ENCODE data around the gene CBX4. TPM values are rescaled to one million over a fixed set of nuclear protein-coding genes. Genes with fewer than 3 reads are reported as not detected.

Gene CBX4
- polyA plus RNA-seq, 4 donors, result 5.4 to 50.4 (median 10.7) TPM

DNA sequence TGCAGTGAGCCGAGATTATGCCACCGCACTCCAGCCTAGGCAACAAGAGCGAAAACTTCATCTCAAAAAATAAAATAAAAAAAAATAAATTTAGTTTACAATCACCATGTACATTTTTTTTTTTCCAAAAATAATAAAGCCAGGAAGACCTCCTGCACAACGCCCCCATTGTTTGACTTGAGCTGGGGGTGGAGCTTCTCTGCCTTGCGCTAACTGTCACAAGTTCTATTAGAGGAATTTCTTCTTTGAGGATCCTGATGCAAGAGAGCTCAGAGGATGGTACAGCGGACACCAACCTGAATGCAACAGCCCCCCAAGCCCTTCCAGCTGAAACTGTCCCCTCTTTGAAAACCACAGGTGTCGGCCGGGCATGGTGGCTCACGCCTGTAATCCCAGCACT, 24.9 kb upstream of the CBX4 start:
- Histone ChIP-seq H3K27ac (ENCODE audit: low read depth in 1 of 3, low read length in 2 of 3) (no peak overlapping the region), H3K27me3 (ENCODE audit: control insufficient read depth in 3 of 3, insufficient read depth in 3 of 3, low read length in 3 of 3) (peaks cover 0 to 2% (median 0%) of the 10 kb centered on the region in 3 donors), H3K4me3 (ENCODE audit: low read depth in 1 of 3, low read length in 3 of 3) (no peak overlapping the region), H3K9me3 (ENCODE audit: control insufficient read depth in 2 of 2, insufficient read depth in 1 of 2, low read depth in 1 of 2, low read length in 1 of 2) (no peaks in the 10 kb centered on the region), H3K4me1 (ENCODE audit: control insufficient read depth in 3 of 3, insufficient read depth in 2 of 3, low read depth in 1 of 3, low read length in 2 of 3) (peaks cover 0 to 12% (median 2%) of the 10 kb centered on the region in 3 donors), H3K36me3 (ENCODE audit: control insufficient read depth in 3 of 3, insufficient read depth in 2 of 3, low read depth in 1 of 3, low read length in 3 of 3) (no peaks in the 10 kb centered on the region)
- DNase-seq, result no peak
- 83 to 91% (median 86%) methylated on average over 9 of the region's 9 CpGs for WGBS, 3 donors
- no peak for FAIRE-seq

DNA sequence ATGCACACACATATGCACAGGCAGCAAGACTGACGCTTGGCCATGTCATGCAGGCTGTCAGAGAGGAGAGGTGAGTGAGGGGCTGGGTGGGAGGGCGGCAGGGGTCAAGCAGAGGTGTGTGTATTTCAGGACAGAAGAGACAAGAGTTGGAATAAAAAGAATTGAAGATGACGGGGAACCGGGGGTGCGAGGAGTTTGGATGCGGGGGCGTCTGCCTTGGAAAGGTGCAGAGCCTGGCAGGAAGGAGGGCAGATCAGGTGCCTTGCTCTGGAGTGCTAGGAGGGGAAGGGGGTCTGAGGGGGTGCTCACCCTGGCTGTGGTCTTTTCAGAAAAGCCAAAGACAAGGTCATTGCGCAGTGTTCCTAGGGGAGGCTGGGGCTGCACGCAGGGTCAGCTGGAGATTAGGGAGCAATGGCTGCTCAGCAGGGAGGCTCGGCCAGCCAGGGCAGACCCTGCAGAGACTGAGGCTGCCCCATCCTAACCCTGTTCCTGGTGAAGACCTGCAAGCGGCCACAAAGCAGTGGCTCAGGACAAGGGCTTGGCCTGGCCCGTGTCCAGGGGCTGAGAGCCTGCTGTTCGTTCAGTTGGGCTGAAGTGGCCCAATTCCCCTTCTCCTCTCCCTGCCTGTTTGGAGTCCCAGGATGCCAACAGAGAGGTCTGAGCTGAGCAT, 23.7 kb upstream of the CBX4 start:
- Histone ChIP-seq H3K27me3 (ENCODE audit: control insufficient read depth in 3 of 3, insufficient read depth in 3 of 3, low read length in 3 of 3) (peaks cover 0 to 2% (median 0%) of the 10 kb centered on the region in 3 donors), H3K9me3 (ENCODE audit: control insufficient read depth in 2 of 2, insufficient read depth in 1 of 2, low read depth in 1 of 2, low read length in 1 of 2) (no peaks in the 10 kb centered on the region), H3K4me1 (ENCODE audit: control insufficient read depth in 3 of 3, insufficient read depth in 2 of 3, low read depth in 1 of 3, low read length in 2 of 3) (peaks cover 0 to 12% (median 2%) of the 10 kb centered on the region in 3 donors), H3K36me3 (ENCODE audit: control insufficient read depth in 3 of 3, insufficient read depth in 2 of 3, low read depth in 1 of 3, low read length in 3 of 3) (no peaks in the 10 kb centered on the region), H3K27ac (ENCODE audit: low read depth in 1 of 3, low read length in 2 of 3) (no peak overlapping the region), H3K4me3 (ENCODE audit: low read depth in 1 of 3, low read length in 3 of 3) (no peak overlapping the region)
- no peak for FAIRE-seq
- 72 to 84% (median 81%) methylated on average over 13 of the region's 13 CpGs for WGBS, 3 donors
- DNase-seq, result no peak

DNA sequence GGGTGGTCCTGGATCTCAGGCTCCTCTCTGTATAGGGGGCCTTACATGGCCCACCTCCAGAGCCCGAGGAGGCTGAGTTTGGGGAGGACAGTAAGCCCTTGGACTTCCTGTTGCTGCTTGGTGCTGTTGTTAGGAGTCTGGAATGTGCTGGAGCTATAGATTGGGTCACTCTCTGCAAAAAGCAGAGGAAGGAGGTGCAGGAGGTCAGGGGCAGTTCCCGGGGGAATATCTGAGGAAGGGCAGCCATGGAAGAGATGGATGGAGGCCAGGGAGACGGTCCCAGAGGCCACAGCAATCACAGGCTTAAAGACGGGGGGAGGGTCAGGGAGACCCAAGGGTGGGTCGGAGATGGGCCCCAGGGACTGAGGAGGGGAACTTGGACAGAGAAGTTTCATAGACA, 23.0 kb upstream of the CBX4 start:
- WGBS, 3 donors, result 47 to 58% (median 54%) methylated on average over 5 of the region's 5 CpGs
- Histone ChIP-seq H3K4me3 (ENCODE audit: low read depth in 1 of 3, low read length in 3 of 3) (no peak overlapping the region), H3K27ac (ENCODE audit: low read depth in 1 of 3, low read length in 2 of 3) (no peak overlapping the region), H3K4me1 (ENCODE audit: control insufficient read depth in 3 of 3, insufficient read depth in 2 of 3, low read depth in 1 of 3, low read length in 2 of 3) (peaks cover 0 to 12% (median 2%) of the 10 kb centered on the region in 3 donors), H3K27me3 (ENCODE audit: control insufficient read depth in 3 of 3, insufficient read depth in 3 of 3, low read length in 3 of 3) (peaks cover 0 to 2% (median 0%) of the 10 kb centered on the region in 3 donors), H3K36me3 (ENCODE audit: control insufficient read depth in 3 of 3, insufficient read depth in 2 of 3, low read depth in 1 of 3, low read length in 3 of 3) (no peaks in the 10 kb centered on the region), H3K9me3 (ENCODE audit: control insufficient read depth in 2 of 2, insufficient read depth in 1 of 2, low read depth in 1 of 2, low read length in 1 of 2) (no peaks in the 10 kb centered on the region)
- FAIRE-seq (no peak), DNase-seq (no peak)

DNA sequence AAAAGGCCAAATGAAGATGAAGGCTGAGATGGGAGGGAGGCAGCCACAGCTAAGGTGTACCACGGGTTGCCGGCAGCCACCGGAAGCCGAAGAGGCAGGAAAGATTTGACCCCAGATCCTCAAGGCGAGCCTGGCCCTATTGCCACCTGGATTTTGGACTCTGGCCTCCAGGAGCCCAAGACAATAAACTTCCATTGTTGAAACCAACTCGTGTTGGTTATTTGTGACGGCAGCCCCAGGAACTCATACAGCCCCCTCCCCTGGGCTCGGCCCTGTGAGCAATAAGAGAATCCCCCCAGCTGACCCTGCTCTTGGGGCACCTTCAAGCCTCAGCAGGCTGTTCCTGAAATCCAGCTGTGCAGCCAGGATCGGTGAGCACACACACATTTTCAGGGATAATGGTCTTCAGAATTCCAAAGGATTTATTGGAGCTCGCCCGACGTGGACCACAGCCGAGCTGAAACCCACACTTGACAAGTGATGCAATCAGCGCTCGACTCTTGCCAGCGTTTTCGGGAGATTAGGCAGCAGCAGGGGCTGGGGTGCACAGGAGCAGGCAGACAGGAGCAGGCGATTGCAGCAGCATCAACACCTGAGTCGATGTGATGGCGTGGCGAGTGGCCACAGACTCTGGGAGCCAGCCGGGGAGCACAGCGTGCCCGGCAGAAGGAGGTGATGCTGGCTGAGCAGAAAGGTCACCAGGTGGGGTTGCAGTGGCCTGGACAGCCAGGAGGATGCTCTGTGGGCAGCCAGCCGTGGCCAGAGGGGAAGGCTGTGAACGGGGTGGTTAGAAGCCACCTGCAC, 22.4 kb upstream of the CBX4 start:
- H3K27me3 ChIP-seq (ENCODE audit: control insufficient read depth in 3 of 3, insufficient read depth in 3 of 3, low read length in 3 of 3), result peaks cover 0 to 2% (median 0%) of the 10 kb centered on the region in 3 donors

DNA sequence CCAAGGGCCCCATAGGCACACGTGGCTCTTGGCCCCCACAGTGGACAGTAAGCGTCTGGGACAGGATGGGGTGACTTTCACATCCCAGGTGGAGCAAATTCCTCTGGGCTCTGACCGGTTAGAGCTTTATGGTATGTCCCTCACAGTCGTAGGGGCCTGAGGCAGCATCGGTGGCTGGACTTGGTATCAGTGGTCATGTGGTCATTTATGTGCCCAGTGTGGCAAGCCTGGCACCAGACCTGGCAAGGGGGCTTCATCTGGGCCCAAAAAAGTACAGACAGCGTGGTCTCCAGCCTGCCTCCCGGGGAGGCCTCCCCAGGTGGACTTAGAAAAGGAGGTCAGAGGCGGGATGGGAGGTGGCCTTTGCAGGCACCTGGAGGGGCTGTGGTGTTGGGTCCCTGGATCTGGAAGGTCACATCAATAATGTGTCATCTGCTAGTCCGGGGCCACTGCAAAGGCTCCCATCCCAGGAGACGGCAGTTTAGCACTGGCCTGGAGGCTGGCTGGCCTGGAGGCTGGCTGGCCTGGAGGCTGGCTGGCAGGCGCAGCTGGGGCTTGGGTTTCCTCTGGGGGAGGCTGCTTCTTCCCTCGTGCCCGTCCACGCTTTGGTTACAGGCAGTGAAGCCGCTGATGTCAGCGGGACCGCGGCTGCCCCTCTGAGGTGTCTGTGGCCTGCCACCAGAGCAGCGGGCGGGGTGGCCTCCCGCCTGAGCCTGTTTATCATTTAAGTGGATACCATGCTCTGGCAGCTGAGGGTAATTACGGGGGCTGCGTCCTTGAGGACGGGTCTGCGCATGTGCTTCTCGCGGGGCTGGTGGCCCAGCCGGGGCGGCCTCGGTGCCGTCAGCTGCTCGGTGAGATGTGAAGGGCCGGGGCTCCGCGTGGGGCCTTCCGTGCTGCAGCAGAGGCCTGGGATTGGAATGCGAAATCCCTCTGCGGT, 20.7 kb upstream of the CBX4 start:
- peaks cover 0 to 2% (median 0%) of the 10 kb centered on the region in 3 donors for H3K27me3 ChIP-seq (ENCODE audit: control insufficient read depth in 3 of 3, insufficient read depth in 3 of 3, low read length in 3 of 3)
- H3K4me1 ChIP-seq (ENCODE audit: control insufficient read depth in 3 of 3, insufficient read depth in 2 of 3, low read depth in 1 of 3, low read length in 2 of 3), result peaks cover 0 to 14% (median 2%) of the 10 kb centered on the region in 3 donors
- H3K27ac ChIP-seq (ENCODE audit: low read depth in 1 of 3, low read length in 2 of 3), result no peak overlapping the region
- no peaks in the 10 kb centered on the region for H3K36me3 ChIP-seq (ENCODE audit: control insufficient read depth in 3 of 3, insufficient read depth in 2 of 3, low read depth in 1 of 3, low read length in 3 of 3)
- no peaks in the 10 kb centered on the region for H3K9me3 ChIP-seq (ENCODE audit: control insufficient read depth in 2 of 2, insufficient read depth in 1 of 2, low read depth in 1 of 2, low read length in 1 of 2)
- FAIRE-seq, result no peak
- no peak for DNase-seq
- 81 to 91% (median 87%) methylated on average over 37 to 38 of the region's 38 CpGs for WGBS, 3 donors
- no peak overlapping the region for H3K4me3 ChIP-seq (ENCODE audit: low read depth in 1 of 3, low read length in 3 of 3)

More for the DNA sequence above, 22.4 kb upstream of the CBX4 start:
- peak; percentile 72 to 73 for DNase-seq
- 23 to 49% (median 40%) methylated on average over 26 of the region's 26 CpGs for WGBS, 3 donors
- Histone ChIP-seq H3K4me3 (ENCODE audit: low read depth in 1 of 3, low read length in 3 of 3) (no peak overlapping the region), H3K27ac (ENCODE audit: low read depth in 1 of 3, low read length in 2 of 3) (peak overlapping the region in 1 of 3 donors; percentile 11), H3K36me3 (ENCODE audit: control insufficient read depth in 3 of 3, insufficient read depth in 2 of 3, low read depth in 1 of 3, low read length in 3 of 3) (no peaks in the 10 kb centered on the region), H3K4me1 (ENCODE audit: control insufficient read depth in 3 of 3, insufficient read depth in 2 of 3, low read depth in 1 of 3, low read length in 2 of 3) (peaks cover 0 to 12% (median 2%) of the 10 kb centered on the region in 3 donors), H3K9me3 (ENCODE audit: control insufficient read depth in 2 of 2, insufficient read depth in 1 of 2, low read depth in 1 of 2, low read length in 1 of 2) (no peaks in the 10 kb centered on the region)
- no peak for FAIRE-seq

DNA sequence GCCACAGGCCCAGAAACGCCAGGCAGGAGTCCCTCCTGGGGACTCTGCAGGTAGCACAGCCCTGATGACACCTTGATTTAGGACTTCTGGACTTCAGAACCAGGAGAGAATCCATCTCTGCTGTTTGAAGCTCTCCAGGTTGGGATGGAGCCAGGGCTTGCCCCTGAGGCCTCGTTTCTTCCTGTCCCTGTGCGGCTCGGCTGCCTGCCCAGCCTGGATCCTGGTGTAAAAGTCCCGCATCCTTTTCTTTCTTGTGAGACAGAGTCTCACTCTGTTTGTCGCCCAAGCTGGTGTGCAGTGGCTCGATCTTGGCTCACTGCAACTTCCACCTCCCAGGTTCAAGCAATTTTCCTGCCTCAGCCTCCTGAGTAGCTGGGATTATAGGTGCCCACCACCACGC, 17.9 kb upstream of the CBX4 start:
- no peak for FAIRE-seq
- DNase-seq, result no peak

DNA sequence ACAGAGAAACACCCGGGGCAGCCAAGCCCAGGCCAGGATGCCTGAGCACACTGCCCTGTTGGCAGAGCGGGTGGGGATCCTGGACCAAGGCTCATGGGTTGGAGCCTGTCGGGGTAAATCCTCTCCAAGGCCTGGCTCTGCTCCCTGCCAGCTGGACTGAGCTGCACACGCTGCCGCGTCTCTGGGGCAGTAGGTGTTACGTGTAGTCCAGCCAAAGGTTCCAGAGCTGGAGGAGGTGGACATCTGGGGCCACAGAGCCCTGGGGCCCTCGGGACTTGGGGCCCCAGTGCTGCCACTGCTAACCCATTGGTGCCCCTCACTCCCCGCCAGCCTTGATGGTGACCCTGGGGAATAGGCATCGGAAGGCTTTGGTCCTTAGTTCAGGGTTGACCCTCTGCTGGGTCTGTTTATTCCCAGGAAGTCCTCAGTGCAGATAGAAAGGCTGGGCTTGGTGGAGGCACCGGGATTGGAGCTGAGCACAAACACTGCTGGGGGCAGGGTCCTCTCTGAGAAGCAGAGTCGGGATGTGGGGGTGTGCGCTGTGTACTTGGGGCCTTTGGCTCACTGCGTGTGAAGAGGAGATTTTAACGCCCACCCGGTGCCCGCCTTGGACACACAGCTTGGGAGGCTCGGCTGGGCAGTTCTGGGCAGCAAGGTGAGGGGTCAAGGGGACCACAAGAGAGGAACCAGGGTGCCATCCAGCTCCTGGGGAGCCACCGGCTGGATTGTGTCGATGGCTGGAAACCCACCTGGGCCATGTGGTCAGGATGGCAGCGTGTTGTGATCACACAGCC, 16.3 kb upstream of the CBX4 start:
- DNase-seq (no peak), FAIRE-seq (no peak)
- Histone ChIP-seq H3K9me3 (ENCODE audit: control insufficient read depth in 2 of 2, insufficient read depth in 1 of 2, low read depth in 1 of 2, low read length in 1 of 2) (no peaks in the 10 kb centered on the region), H3K4me3 (ENCODE audit: low read depth in 1 of 3, low read length in 3 of 3) (no peak overlapping the region), H3K27me3 (ENCODE audit: control insufficient read depth in 3 of 3, insufficient read depth in 3 of 3, low read length in 3 of 3) (no peaks in the 10 kb centered on the region), H3K4me1 (ENCODE audit: control insufficient read depth in 3 of 3, insufficient read depth in 2 of 3, low read depth in 1 of 3, low read length in 2 of 3) (peaks cover 0 to 27% (median 0%) of the 10 kb centered on the region in 3 donors), H3K27ac (ENCODE audit: low read depth in 1 of 3, low read length in 2 of 3) (no peak overlapping the region), H3K36me3 (ENCODE audit: control insufficient read depth in 3 of 3, insufficient read depth in 2 of 3, low read depth in 1 of 3, low read length in 3 of 3) (no peaks in the 10 kb centered on the region)
- 82 to 87% (median 85%) methylated on average over 21 of the region's 21 CpGs for WGBS, 3 donors

More for the DNA sequence above, 17.9 kb upstream of the CBX4 start:
- Histone ChIP-seq H3K36me3 (ENCODE audit: control insufficient read depth in 3 of 3, insufficient read depth in 2 of 3, low read depth in 1 of 3, low read length in 3 of 3) (no peaks in the 10 kb centered on the region), H3K27ac (ENCODE audit: low read depth in 1 of 3, low read length in 2 of 3) (no peak overlapping the region), H3K27me3 (ENCODE audit: control insufficient read depth in 3 of 3, insufficient read depth in 3 of 3, low read length in 3 of 3) (no peaks in the 10 kb centered on the region), H3K4me3 (ENCODE audit: low read depth in 1 of 3, low read length in 3 of 3) (no peak overlapping the region), H3K4me1 (ENCODE audit: control insufficient read depth in 3 of 3, insufficient read depth in 2 of 3, low read depth in 1 of 3, low read length in 2 of 3) (peaks cover 0 to 27% (median 2%) of the 10 kb centered on the region in 3 donors), H3K9me3 (ENCODE audit: control insufficient read depth in 2 of 2, insufficient read depth in 1 of 2, low read depth in 1 of 2, low read length in 1 of 2) (no peaks in the 10 kb centered on the region)
- WGBS, 3 donors, result 79 to 86% (median 82%) methylated on average over 8 of the region's 8 CpGs
